Activated CD8-positive, alpha-beta memory T cell treated with anti-CD3 and anti-CD28 coated beads, Interleukin-2, amount 10 ng/mL, durations not matched to agents 7 days and 5 days (primary cell): ENCODE measurements around the gene HSD17B11. TPM values are rescaled to one million over a fixed set of nuclear protein-coding genes. Genes with fewer than 3 reads are reported as not detected.
"Not testable (repeated sequence)": the region's sequence is repeated elsewhere in the genome, so short reads cannot be mapped to it uniquely, and the experiment has no call there.

Experiments
- ATAC-seq: fragments of 150-1000 bp; cut with Tn5 transposase; one replicate; pipeline ENCODE4 v1.10.0; 2021; ENCODE audit warnings: moderate library complexity
- CTCF ChIA-PET: fragments of 350-600 bp; sonication (Branson Sonifier 250); formaldehyde crosslinking; loops from one replicate; lab custom pipeline; 2021; ENCODE audit warnings: antibody characterized with exemption; lab: Charles Lee
- DNase-seq: peaks from one replicate; pipeline ENCODE4 v3.0.0-alpha.2; 2020
- H3K27ac Mint-ChIP-seq: one replicate; pipeline ENCODE4 v1.8.0; 2021; ENCODE audit warnings: mild to moderate bottlenecking, mixed read lengths
- H3K27me3 Mint-ChIP-seq: one replicate; pipeline ENCODE4 v1.8.0; 2021; ENCODE audit warnings: mixed read lengths
- H3K36me3 Mint-ChIP-seq: one replicate; pipeline ENCODE4 v1.8.0; 2021; ENCODE audit warnings: mild to moderate bottlenecking, mixed read lengths
- H3K4me1 Mint-ChIP-seq: one replicate; pipeline ENCODE4 v1.8.0; 2021; ENCODE audit warnings: mixed read lengths
- H3K4me3 Mint-ChIP-seq: one replicate; pipeline ENCODE4 v1.8.0; 2021; ENCODE audit warnings: mild to moderate bottlenecking, moderate library complexity, mixed read lengths
- H3K9me3 Mint-ChIP-seq: one replicate; pipeline ENCODE4 v1.8.0; 2022; ENCODE audit warnings: low read depth, mixed read lengths
- total RNA-seq, 2 experiments: library from RNA; stranded (reverse); gene quantifications; one replicate each; pipeline ENCODE4 v1.2.3, GENCODE V29; 2021

The HSD17B11 gene
- total RNA-seq, 2 experiments from 2014 or later, result 30.0 to 31.9 TPM

GRCh38 chr4:87419578-87420249, 28.7 kb upstream of the HSD17B11 start:
- Mint-ChIP-seq H3K27me3 (no peaks in the 10 kb centered on the region), H3K36me3 (no peaks in the 10 kb centered on the region), H3K27ac (no peak overlapping the region), H3K4me1 (peaks cover 20% of the 10 kb centered on the region), H3K4me3 (no peak overlapping the region), H3K9me3 (no peaks in the 10 kb centered on the region)
- DNase-seq, result no peak
- no peak for ATAC-seq
- CTCF ChIA-PET, result interaction anchor here (1.3 to 1.9 kb wide), 2 partner anchors 25 to 29 kb away, joined by 3 to 4 read pairs; partner anchors contain the start of gene HSD17B11

DNA sequence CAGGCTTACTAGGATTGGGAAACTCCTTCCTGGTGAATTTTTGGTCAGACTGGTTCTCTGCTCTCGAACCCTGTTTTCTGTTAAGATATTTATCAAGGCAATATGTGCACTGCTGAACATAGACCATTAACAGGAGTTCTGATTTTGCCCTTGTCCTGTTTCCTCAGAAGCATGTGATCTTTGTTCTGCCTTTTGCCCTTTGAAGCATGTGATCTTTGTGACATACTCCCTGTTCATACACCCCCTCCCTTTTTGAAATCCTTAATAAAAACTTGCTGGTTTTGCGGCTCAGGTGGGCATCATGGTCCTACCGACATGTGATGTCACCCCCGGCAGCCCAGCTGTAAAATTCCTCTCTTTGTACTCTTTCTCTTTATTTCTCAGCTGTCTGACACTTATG, 27.4 kb upstream of the HSD17B11 start:
- H3K27me3 Mint-ChIP-seq, CTCF ChIA-PET, H3K4me3 Mint-ChIP-seq, DNase-seq, H3K27ac Mint-ChIP-seq, ATAC-seq, H3K4me1 Mint-ChIP-seq, H3K36me3 Mint-ChIP-seq, H3K9me3 Mint-ChIP-seq: not testable (repeated sequence)

DNA sequence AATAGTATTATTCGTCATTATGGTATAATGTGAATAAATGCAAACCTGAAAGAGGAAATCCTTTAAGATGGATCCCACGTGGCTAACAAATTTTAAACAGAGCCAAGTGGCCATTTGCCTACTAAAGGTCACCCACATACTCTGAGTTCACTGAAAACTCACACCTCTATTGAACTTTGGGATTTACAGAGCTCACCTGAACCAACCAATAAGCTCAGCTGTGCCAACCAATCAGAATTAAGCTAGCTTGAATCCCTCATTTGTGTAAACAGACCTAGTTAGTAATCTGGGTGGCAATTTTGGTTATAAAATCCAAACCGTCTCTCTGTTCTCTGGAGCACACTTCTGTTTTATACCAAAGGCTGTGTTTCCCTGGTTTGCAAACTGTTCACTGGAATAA, 26.0 kb upstream of the HSD17B11 start:
- peaks cover 7% of the 10 kb centered on the region for H3K4me1 Mint-ChIP-seq
- H3K9me3 Mint-ChIP-seq, result no peaks in the 10 kb centered on the region
- H3K4me3 Mint-ChIP-seq, result no peak overlapping the region
- H3K27me3 Mint-ChIP-seq, result no peaks in the 10 kb centered on the region
- H3K36me3 Mint-ChIP-seq, result no peaks in the 10 kb centered on the region
- DNase-seq, result no peak
- ATAC-seq, result no peak
- no peak overlapping the region for H3K27ac Mint-ChIP-seq
- CTCF ChIA-PET, result interaction anchor here (2.2 kb wide), 1 partner anchor 22 kb away, joined by 6 read pairs; no protein-coding TSS in a partner anchor

GRCh38 chr4:87414816-87415215, 23.8 kb upstream of the HSD17B11 start:
- DNase-seq (no peak), ATAC-seq (no peak)
- H3K27me3 Mint-ChIP-seq, result peaks cover 8% of the 10 kb centered on the region
- no peaks in the 10 kb centered on the region for H3K36me3 Mint-ChIP-seq
- no peaks in the 10 kb centered on the region for H3K9me3 Mint-ChIP-seq
- CTCF ChIA-PET, result interaction anchor here (1.4 kb wide), 1 partner anchor 61 kb away, joined by 5 read pairs; no protein-coding TSS in a partner anchor
- H3K27ac Mint-ChIP-seq, result no peak overlapping the region
- no peak overlapping the region for H3K4me3 Mint-ChIP-seq
- H3K4me1 Mint-ChIP-seq, result no peaks in the 10 kb centered on the region

DNA sequence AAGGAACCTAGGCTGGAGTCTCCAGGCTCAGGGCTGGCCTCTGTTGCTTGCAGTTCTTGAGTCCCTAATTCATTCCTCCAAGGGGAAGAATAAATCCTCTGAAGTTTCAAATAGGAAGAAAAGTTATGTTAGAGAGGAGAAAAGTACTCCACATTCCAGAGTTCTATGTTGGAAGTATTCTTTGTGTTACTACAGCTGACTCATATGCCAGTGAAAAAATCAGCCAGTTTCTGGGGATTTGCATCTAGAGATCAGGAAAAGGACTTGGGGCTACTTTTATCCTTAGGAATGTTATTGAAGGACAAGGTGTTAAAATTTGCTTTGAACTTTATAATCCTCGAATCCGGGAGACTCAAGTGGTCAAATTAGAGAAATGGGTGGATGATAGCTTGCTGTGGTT, 19.7 kb upstream of the HSD17B11 start:
- no peak overlapping the region for H3K27ac Mint-ChIP-seq
- no peak for DNase-seq
- H3K4me1 Mint-ChIP-seq, result peaks cover 18% of the 10 kb centered on the region
- CTCF ChIA-PET, result interaction anchor here (0.7 kb wide), 1 partner anchor 16 kb away, joined by 3 read pairs; no protein-coding TSS in a partner anchor
- no peaks in the 10 kb centered on the region for H3K9me3 Mint-ChIP-seq
- H3K4me3 Mint-ChIP-seq, result no peak overlapping the region
- peaks cover 8% of the 10 kb centered on the region for H3K27me3 Mint-ChIP-seq
- no peaks in the 10 kb centered on the region for H3K36me3 Mint-ChIP-seq
- no peak for ATAC-seq

DNA sequence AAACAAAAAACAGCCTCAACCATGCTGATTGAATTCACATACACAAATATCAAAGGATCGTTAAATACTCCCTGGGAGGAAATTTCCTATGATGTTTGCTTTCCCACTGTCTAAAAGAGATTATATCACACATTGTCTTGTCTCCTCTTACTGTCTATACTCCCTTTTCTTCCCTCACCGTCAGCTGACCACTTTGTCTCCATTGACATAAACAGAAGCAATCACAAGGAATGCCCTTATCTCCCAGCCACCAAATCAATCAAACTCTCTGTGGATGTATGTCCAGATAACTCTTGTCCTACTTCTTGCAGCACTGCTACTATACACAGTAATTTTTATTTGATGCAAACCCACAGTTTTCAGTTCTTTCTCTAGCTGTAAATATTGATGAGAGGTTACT, 19.2 kb upstream of the HSD17B11 start:
- DNase-seq, result no peak
- H3K4me3 Mint-ChIP-seq, result no peak overlapping the region
- CTCF ChIA-PET, result no interaction called here

DNA sequence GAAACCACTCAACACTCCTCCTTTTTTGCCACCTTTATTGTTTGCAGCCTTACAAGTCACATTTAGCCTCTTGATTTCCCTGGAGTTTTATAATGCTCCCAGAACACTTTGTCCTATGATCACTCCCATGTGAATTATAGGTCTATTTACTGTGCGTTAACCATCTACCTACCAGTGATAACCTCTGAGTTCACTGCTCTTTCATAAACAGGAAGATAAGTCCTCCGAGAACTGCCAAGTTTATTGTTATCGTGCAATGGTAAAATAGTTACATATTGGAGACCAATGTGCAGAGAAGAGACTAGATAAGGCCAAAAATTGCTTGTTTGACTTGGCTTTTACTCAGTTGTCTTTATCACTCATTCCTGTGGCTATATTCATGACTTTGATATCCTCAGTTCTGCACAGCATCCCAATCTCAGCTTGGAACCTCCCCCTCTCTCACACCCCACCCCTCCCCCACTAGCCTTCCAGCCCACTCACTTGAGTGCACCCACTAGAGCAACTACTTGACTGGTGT, 18.5 kb upstream of the HSD17B11 start:
- Mint-ChIP-seq H3K36me3 (no peaks in the 10 kb centered on the region), H3K4me3 (no peak overlapping the region), H3K27me3 (peaks cover 8% of the 10 kb centered on the region), H3K27ac (no peak overlapping the region), H3K4me1 (peaks cover 18% of the 10 kb centered on the region), H3K9me3 (no peaks in the 10 kb centered on the region)
- DNase-seq (no peak), ATAC-seq (no peak)
- CTCF ChIA-PET, result no interaction called here

More for the DNA sequence above, 19.2 kb upstream of the HSD17B11 start:
- Mint-ChIP-seq H3K27me3 (peaks cover 8% of the 10 kb centered on the region), H3K36me3 (no peaks in the 10 kb centered on the region), H3K27ac (no peak overlapping the region), H3K9me3 (no peaks in the 10 kb centered on the region), H3K4me1 (peaks cover 18% of the 10 kb centered on the region)
- ATAC-seq, result no peak

DNA sequence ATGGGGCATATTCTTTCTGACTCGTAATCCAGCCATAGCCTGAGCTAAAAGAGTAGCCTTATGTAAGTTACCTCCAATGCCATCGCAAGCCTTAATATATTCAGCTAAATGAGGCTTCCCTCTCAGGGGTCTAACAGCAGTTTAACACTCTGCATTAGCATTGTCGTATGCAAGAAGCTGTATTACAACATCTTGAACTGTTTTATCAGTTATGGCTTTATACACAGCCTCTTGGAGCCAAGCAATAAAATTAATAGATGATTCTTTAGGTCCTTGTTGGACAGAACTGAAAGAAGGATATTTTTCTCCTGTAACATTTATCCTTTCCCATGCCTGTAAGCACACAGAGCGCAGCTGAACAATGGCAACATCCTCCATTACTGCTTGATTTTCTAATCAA, 15.9 kb upstream of the HSD17B11 start:
- not testable (repeated sequence) for H3K27ac Mint-ChIP-seq
- peaks cover 18% of the 10 kb centered on the region for H3K4me1 Mint-ChIP-seq

DNA sequence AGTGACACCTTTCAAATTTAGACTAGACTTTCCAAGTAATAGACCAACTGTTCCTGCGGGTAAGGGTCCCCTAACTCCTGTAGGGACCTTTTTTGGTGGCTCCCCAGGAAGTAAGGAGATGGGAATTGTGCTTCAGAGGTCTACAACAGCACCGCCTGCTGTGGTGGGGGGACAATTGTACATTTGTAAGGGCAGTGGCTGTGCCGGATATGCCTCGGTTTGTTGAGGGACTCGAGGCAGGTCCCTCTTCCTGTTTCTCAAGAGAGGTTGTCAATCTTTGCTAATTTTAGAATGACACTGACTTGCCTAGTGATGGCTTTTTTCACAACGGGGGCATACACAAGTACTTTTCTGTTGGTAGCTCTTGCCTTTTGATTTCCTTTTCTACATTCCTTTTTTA, 15.5 kb upstream of the HSD17B11 start:
- no peak overlapping the region for H3K4me3 Mint-ChIP-seq
- peaks cover 18% of the 10 kb centered on the region for H3K4me1 Mint-ChIP-seq
- H3K27ac Mint-ChIP-seq, result no peak overlapping the region
- CTCF ChIA-PET, result interaction anchor here (1.3 to 1.8 kb wide), 2 partner anchors 16 to 30 kb away, joined by 3 to 6 read pairs; partner anchors contain the start of gene HSD17B11
- H3K27me3 Mint-ChIP-seq, result peaks cover 11% of the 10 kb centered on the region
- H3K9me3 Mint-ChIP-seq, result no peaks in the 10 kb centered on the region
- DNase-seq (no peak), ATAC-seq (peak; percentile 33)
- no peaks in the 10 kb centered on the region for H3K36me3 Mint-ChIP-seq

More for the DNA sequence above, 15.9 kb upstream of the HSD17B11 start:
- DNase-seq, H3K9me3 Mint-ChIP-seq, H3K36me3 Mint-ChIP-seq, H3K4me3 Mint-ChIP-seq, ATAC-seq: not testable (repeated sequence)
- CTCF ChIA-PET, result interaction anchor here (0.9 to 1.8 kb wide), 4 partner anchors 13 to 31 kb away, joined by 3 to 6 read pairs (median 4); partner anchors contain the start of gene HSD17B11
- peaks cover 11% of the 10 kb centered on the region for H3K27me3 Mint-ChIP-seq

DNA sequence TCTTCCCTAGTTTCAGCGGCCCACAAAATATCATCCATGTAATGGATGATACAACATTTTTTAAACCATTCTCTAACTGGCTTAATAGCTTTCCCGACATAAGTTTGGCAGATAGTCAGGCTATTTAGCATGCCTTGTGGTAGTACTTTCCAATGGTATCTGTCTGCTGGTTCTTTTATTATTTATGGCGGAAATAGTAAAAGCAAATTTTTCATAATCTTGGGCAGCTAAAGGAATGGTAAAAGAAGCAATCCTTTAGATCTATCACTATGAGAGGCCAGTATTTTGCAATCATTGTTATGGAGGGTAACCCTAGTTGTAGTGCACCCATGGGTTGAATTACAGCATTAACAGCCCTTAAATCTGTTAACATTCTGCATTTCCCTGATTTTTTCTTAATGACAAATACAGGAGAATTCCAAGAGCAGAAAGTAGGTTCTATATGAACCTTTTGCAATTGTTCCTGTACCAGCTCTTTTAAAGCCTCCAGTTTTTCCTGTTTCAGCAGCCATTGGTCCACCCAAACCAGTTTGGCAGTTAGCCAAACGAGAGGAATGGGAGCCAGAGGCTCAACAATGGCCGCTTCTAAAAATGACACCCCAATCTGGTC, 14.3 kb upstream of the HSD17B11 start:
- Mint-ChIP-seq H3K27ac (no peak overlapping the region), H3K4me3 (no peak overlapping the region), H3K27me3 (peaks cover 6% of the 10 kb centered on the region), H3K36me3 (no peaks in the 10 kb centered on the region), H3K4me1 (peaks cover 18% of the 10 kb centered on the region), H3K9me3 (no peaks in the 10 kb centered on the region)
- DNase-seq (no peak), ATAC-seq (no peak)
- CTCF ChIA-PET, result no interaction called here

DNA sequence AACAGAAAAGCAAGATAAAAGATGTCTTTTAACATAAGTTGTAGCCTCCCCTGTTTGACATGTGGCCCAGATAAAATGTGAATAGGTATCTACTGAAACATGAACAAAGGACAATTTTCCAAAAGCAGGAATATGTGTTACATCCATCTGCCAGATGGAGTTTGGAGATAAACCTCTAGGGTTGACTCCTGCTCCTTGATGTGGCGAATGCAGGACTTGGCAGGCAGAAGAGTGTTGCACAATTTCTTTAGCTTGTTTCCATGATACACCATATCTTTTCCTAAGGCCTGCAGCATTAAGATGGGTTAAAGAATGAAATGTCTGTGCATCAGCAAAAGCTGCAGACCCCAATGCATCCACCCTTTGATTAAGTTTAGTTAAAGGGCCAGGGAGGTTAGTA, 12.7 kb upstream of the HSD17B11 start:
- H3K4me3 Mint-ChIP-seq, CTCF ChIA-PET, H3K27ac Mint-ChIP-seq, H3K9me3 Mint-ChIP-seq, DNase-seq, ATAC-seq, H3K36me3 Mint-ChIP-seq, H3K27me3 Mint-ChIP-seq: not testable (repeated sequence)
- peaks cover 18% of the 10 kb centered on the region for H3K4me1 Mint-ChIP-seq

- H3K9me3 Mint-ChIP-seq, result no peaks in the 10 kb centered on the region
- no peak for ATAC-seq
- peaks cover 3% of the 10 kb centered on the region for H3K27me3 Mint-ChIP-seq
- H3K27ac Mint-ChIP-seq, result no peak overlapping the region
- DNase-seq, result no peak
- CTCF ChIA-PET, result interaction anchor here (0.8 to 2.0 kb wide), 3 partner anchors 8 to 24 kb away, joined by 5 to 6 read pairs (median 6); partner anchors contain the start of gene HSD17B11
- no peak overlapping the region for H3K4me3 Mint-ChIP-seq
- H3K4me1 Mint-ChIP-seq, result no peaks in the 10 kb centered on the region
- H3K36me3 Mint-ChIP-seq, result no peaks in the 10 kb centered on the region
Measured at GRCh38 chr4:87399954-87400353, 9.0 kb upstream of the HSD17B11 start.

- Mint-ChIP-seq H3K4me1 (no peaks in the 10 kb centered on the region), H3K9me3 (no peaks in the 10 kb centered on the region), H3K4me3 (no peak overlapping the region), H3K27me3 (peaks cover 2% of the 10 kb centered on the region), H3K36me3 (no peaks in the 10 kb centered on the region), H3K27ac (no peak overlapping the region)
- DNase-seq, result no peak
- ATAC-seq, result no peak
- CTCF ChIA-PET, result interaction anchor here (0.6 to 1.3 kb wide), 2 partner anchors 24 to 454 kb away, joined by 3 to 4 read pairs; partner anchors contain the start of gene NUDT9
Measured at GRCh38 chr4:87399148-87399547, 8.2 kb upstream of the HSD17B11 start.
